ENCODE measurements around the gene METTL25B.

Gene METTL25B

GRCh38 chr1:156775799-156776198 is 47.5 kb downstream of the METTL25B start:
- no peak overlapping the region for H3K27ac ChIP-seq (ENCODE audit: low read length)
- H4K20me1 ChIP-seq (ENCODE audit: insufficient read depth, low read length) = peaks cover 36% of the 10 kb centered on the region
- no peak overlapping the region for H3K9ac ChIP-seq (ENCODE audit: low read length)
- no peaks in the 10 kb centered on the region for H3K27me3 ChIP-seq (ENCODE audit: low read depth, low read length)
- peaks cover 12% of the 10 kb centered on the region for H3K4me1 ChIP-seq (ENCODE audit: low read length)
- H3K9me3 ChIP-seq (ENCODE audit: insufficient read depth, low read length) = no peaks in the 10 kb centered on the region
- H2AFZ ChIP-seq (ENCODE audit: low read depth, low read length) = no peak overlapping the region
- no peak overlapping the region for H3K4me2 ChIP-seq (ENCODE audit: low read length)
- no peak overlapping the region for H3K4me3 ChIP-seq (ENCODE audit: low read length)
- peaks cover 12% of the 10 kb centered on the region for H3K36me3 ChIP-seq (replicated peaks; ENCODE audit: low read depth, low read length)
- no peak for TF ChIP-seq EZH2phosphoT487 (IDR thresholded peaks at IDR 0.05; ENCODE audit: low read depth)
- no peak for TF ChIP-seq CTCF (IDR thresholded peaks at IDR 0.05; ENCODE audit: low read depth, low read length)
- peaks cover 90% of the 10 kb centered on the region for H3K79me2 ChIP-seq (ENCODE audit: low read length)

DNA sequence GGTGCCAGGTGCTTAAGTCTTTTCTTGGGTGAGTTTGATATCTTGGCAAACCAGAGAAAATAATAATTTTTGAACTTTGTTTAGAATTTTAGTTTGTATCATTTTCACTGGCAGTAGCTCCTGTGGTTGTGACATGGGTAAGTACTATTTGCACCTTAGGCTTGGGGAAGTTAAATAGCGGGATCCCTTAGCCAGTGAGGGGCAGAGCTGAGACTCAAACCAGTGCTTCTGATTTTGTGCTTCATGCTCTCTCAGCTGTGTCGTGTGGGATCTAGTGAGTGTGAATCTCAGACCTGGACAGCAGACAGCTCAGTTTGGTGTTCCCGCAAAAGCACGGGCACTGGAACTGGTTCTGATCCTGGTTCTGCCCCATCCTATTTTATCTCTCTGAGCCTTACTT is 48.7 kb downstream of the METTL25B start:
- Histone ChIP-seq H3K27me3 (ENCODE audit: low read depth, low read length) (no peaks in the 10 kb centered on the region), H3K9ac (ENCODE audit: low read length) (no peak overlapping the region), H3K9me3 (ENCODE audit: insufficient read depth, low read length) (no peaks in the 10 kb centered on the region), H3K4me3 (ENCODE audit: low read length) (no peak overlapping the region), H3K27ac (ENCODE audit: low read length) (no peak overlapping the region), H2AFZ (ENCODE audit: low read depth, low read length) (no peak overlapping the region), H3K79me2 (ENCODE audit: low read length) (peaks cover 92% of the 10 kb centered on the region), H3K36me3 (replicated peaks; ENCODE audit: low read depth, low read length) (peaks cover 15% of the 10 kb centered on the region), H4K20me1 (ENCODE audit: insufficient read depth, low read length) (peaks cover 45% of the 10 kb centered on the region), H3K4me2 (ENCODE audit: low read length) (no peak overlapping the region), H3K4me1 (ENCODE audit: low read length) (peaks cover 12% of the 10 kb centered on the region)
- no peak for TF ChIP-seq CTCF (IDR thresholded peaks at IDR 0.05; ENCODE audit: low read depth, low read length)
- TF ChIP-seq EZH2phosphoT487 (IDR thresholded peaks at IDR 0.05; ENCODE audit: low read depth) = no peak

- H3K9ac ChIP-seq (ENCODE audit: low read length) = no peak overlapping the region
- no peak overlapping the region for H2AFZ ChIP-seq (ENCODE audit: low read depth, low read length)
- H3K9me3 ChIP-seq (ENCODE audit: insufficient read depth, low read length) = no peaks in the 10 kb centered on the region
- peaks cover 44% of the 10 kb centered on the region for H4K20me1 ChIP-seq (ENCODE audit: insufficient read depth, low read length)
- no peak overlapping the region for H3K27ac ChIP-seq (ENCODE audit: low read length)
- no peaks in the 10 kb centered on the region for H3K27me3 ChIP-seq (ENCODE audit: low read depth, low read length)
- peaks cover 19% of the 10 kb centered on the region for H3K36me3 ChIP-seq (replicated peaks; ENCODE audit: low read depth, low read length)
- H3K79me2 ChIP-seq (ENCODE audit: low read length) = peaks cover 89% of the 10 kb centered on the region
- TF ChIP-seq EZH2phosphoT487 (IDR thresholded peaks at IDR 0.05; ENCODE audit: low read depth) (no peak), CTCF (IDR thresholded peaks at IDR 0.05; ENCODE audit: low read depth, low read length) (no peak)
- no peak overlapping the region for H3K4me3 ChIP-seq (ENCODE audit: low read length)
- H3K4me2 ChIP-seq (ENCODE audit: low read length) = no peak overlapping the region
- peaks cover 12% of the 10 kb centered on the region for H3K4me1 ChIP-seq (ENCODE audit: low read length)
Observed at GRCh38 chr1:156777573-156777972, 49.3 kb downstream of the METTL25B start.

DNA sequence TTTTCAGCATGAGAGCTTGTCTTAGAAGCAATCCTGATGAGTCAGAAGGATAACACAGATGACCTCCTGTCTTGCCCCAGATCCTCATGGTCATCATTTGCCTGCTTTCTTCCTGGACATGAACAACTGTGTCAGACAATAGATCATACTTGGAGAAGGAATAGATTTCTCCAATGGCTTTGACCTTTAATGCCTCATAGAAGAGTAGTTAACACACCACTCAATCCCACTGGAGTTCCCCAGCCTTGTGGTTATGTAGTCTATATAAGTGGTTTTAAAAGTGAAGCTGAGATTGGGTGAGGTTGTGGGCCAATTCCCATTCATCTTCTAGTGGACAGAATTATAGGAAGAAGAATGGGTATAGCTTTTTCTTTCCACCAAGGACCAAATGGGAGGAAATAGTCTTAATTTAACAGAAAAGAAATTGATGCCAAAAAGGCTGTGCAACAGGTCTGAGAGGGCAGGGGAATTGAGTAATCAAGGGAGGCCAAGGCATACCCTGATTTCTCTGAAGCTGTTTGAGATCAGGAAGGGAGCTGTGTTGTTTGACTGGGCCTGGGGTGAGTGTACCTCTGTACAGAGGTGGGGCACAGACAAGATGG is 53.4 kb downstream of the METTL25B start:
- H3K27me3 ChIP-seq (ENCODE audit: low read depth, low read length) = no peaks in the 10 kb centered on the region
- no peaks in the 10 kb centered on the region for H3K4me1 ChIP-seq (ENCODE audit: low read length)
- H2AFZ ChIP-seq (ENCODE audit: low read depth, low read length) = no peak overlapping the region
- no peak overlapping the region for H3K4me2 ChIP-seq (ENCODE audit: low read length)
- H3K79me2 ChIP-seq (ENCODE audit: low read length) = peaks cover 59% of the 10 kb centered on the region
- peaks cover 28% of the 10 kb centered on the region for H4K20me1 ChIP-seq (ENCODE audit: insufficient read depth, low read length)
- H3K9me3 ChIP-seq (ENCODE audit: insufficient read depth, low read length) = no peaks in the 10 kb centered on the region
- H3K4me3 ChIP-seq (ENCODE audit: low read length) = no peak overlapping the region
- no peak overlapping the region for H3K9ac ChIP-seq (ENCODE audit: low read length)
- no peak for TF ChIP-seq CTCF (IDR thresholded peaks at IDR 0.05; ENCODE audit: low read depth, low read length)
- no peak for TF ChIP-seq EZH2phosphoT487 (IDR thresholded peaks at IDR 0.05; ENCODE audit: low read depth)
- peaks cover 34% of the 10 kb centered on the region for H3K36me3 ChIP-seq (replicated peaks; ENCODE audit: low read depth, low read length)
- no peak overlapping the region for H3K27ac ChIP-seq (ENCODE audit: low read length)
